ENCODE measurements around the gene HSPG2. TPM values are rescaled to one million over a fixed set of nuclear protein-coding genes. Genes with fewer than 3 reads are reported as not detected.

The HSPG2 gene
- polyA plus RNA-seq, 1 donor from 2014 or later: 0.79 TPM

DNA sequence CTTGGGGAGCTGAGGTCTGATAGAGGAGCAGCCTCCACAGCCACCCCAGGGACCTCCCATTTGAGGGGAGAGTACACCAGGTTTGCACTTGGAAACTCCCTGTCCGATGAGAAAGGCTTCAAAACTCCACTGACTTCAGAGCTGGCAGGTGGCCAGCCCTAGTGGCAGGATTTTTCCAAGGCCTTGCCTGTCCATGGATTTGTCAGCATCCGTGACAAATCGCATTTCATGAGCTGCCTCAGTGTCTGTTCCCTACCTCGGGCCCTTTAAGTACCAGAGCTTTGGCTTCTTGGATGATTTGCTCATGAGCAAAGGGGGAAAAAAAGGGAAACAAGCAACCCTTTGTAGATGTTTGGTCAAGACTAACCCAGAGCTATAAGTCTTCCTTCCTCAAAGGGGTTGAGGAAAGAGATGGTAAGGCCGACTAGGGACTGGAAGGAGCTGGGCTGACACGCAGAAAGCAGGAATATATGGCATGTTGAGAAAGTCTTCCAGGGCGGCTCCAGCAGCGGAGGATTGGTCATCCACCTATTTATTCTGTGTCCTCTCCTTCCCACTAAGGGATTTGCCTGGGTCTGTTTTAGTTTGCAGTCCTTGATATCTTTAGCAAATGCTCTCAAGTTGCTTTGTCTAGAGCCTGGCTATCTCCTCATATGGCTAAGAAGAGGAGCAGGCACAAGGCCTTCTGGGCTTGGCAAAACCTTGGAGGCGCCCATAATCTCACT, 2.7 kb upstream of the HSPG2 start:
- H3F3A ChIP-seq (ENCODE audit: insufficient read depth, low read length, poor library complexity, severe bottlenecking): no peaks in the 10 kb centered on the region
- H2AFZ ChIP-seq (ENCODE audit: low read depth, low read length): no peak overlapping the region
- H3K4me3 ChIP-seq (ENCODE audit: low read length): no peak overlapping the region
- H3K9me3 ChIP-seq (ENCODE audit: low read length): no peaks in the 10 kb centered on the region
- TF ChIP-seq EP300 (conservative IDR thresholded peaks at IDR 0.05; ENCODE audit: poor library complexity, severe bottlenecking) (no peak), SMC3 (conservative IDR thresholded peaks at IDR 0.05; ENCODE audit: poor library complexity) (no peak), TAF1 (IDR thresholded peaks at IDR 0.05; ENCODE audit: low read depth) (no peak), RAD21 (conservative IDR thresholded peaks at IDR 0.05) (no peak), REST (IDR thresholded peaks at IDR 0.05; ENCODE audit: borderline replicate concordance) (no peak), POLR2AphosphoS5 (IDR thresholded peaks at IDR 0.05) (no peak)
- TF ChIP-seq, protein P1, sequence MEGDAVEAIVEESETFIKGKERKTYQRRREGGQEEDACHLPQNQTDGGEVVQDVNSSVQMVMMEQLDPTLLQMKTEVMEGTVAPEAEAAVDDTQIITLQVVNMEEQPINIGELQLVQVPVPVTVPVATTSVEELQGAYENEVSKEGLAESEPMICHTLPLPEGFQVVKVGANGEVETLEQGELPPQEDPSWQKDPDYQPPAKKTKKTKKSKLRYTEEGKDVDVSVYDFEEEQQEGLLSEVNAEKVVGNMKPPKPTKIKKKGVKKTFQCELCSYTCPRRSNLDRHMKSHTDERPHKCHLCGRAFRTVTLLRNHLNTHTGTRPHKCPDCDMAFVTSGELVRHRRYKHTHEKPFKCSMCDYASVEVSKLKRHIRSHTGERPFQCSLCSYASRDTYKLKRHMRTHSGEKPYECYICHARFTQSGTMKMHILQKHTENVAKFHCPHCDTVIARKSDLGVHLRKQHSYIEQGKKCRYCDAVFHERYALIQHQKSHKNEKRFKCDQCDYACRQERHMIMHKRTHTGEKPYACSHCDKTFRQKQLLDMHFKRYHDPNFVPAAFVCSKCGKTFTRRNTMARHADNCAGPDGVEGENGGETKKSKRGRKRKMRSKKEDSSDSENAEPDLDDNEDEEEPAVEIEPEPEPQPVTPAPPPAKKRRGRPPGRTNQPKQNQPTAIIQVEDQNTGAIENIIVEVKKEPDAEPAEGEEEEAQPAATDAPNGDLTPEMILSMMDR (IDR thresholded peaks at IDR 0.05; ENCODE audit: poor library complexity, severe bottlenecking): no peak
- H3K27ac ChIP-seq (ENCODE audit: low read length): no peak overlapping the region
- no peak overlapping the region for H3K9ac ChIP-seq (ENCODE audit: low read length)
- no peak overlapping the region for H3K4me2 ChIP-seq (ENCODE audit: low read length)
- H3K9me2 ChIP-seq (ENCODE audit: insufficient read depth, low read length): no peaks in the 10 kb centered on the region
- no peaks in the 10 kb centered on the region for H3K27me3 ChIP-seq (ENCODE audit: insufficient read depth, low read depth, low read length)
- no peaks in the 10 kb centered on the region for H3K79me2 ChIP-seq (replicated peaks; ENCODE audit: insufficient read depth, low read length)
- H3K36me3 ChIP-seq (ENCODE audit: insufficient read depth, low read length): no peaks in the 10 kb centered on the region
- H4K20me1 ChIP-seq (ENCODE audit: insufficient read depth): no peaks in the 10 kb centered on the region

GRCh38 chr1:21938732-21939538, 1.8 kb upstream of the HSPG2 start:
- H4K20me1 ChIP-seq (ENCODE audit: insufficient read depth): no peaks in the 10 kb centered on the region
- H3F3A ChIP-seq (ENCODE audit: insufficient read depth, low read length, poor library complexity, severe bottlenecking): no peaks in the 10 kb centered on the region
- H3K9me2 ChIP-seq (ENCODE audit: insufficient read depth, low read length): no peaks in the 10 kb centered on the region
- H3K9me3 ChIP-seq (ENCODE audit: low read length): no peaks in the 10 kb centered on the region
- no peak overlapping the region for H3K27ac ChIP-seq (ENCODE audit: low read length)
- no peak overlapping the region for H3K4me3 ChIP-seq (ENCODE audit: low read length)
- no peak overlapping the region for H3K4me2 ChIP-seq (ENCODE audit: low read length)
- H3K79me2 ChIP-seq (replicated peaks; ENCODE audit: insufficient read depth, low read length): no peaks in the 10 kb centered on the region
- no peak overlapping the region for H3K9ac ChIP-seq (ENCODE audit: low read length)
- no peak overlapping the region for H2AFZ ChIP-seq (ENCODE audit: low read depth, low read length)
- TF ChIP-seq, protein P1 (IDR thresholded peaks at IDR 0.05; ENCODE audit: poor library complexity, severe bottlenecking): no peak
- TF ChIP-seq TAF1 (IDR thresholded peaks at IDR 0.05; ENCODE audit: low read depth) (no peak), MXI1 (conservative IDR thresholded peaks at IDR 0.05; ENCODE audit: poor library complexity, severe bottlenecking) (no peak), REST (IDR thresholded peaks at IDR 0.05; ENCODE audit: borderline replicate concordance) (no peak), POLR2AphosphoS5 (IDR thresholded peaks at IDR 0.05) (no peak), EZH2 (IDR thresholded peaks at IDR 0.05; ENCODE audit: borderline replicate concordance, insufficient read depth, low read length, poor library complexity, severe bottlenecking) (no peak), RAD21 (conservative IDR thresholded peaks at IDR 0.05) (no peak), SMC3 (conservative IDR thresholded peaks at IDR 0.05; ENCODE audit: poor library complexity) (no peak), EP300 (conservative IDR thresholded peaks at IDR 0.05; ENCODE audit: poor library complexity, severe bottlenecking) (no peak)
- H3K36me3 ChIP-seq (ENCODE audit: insufficient read depth, low read length): no peaks in the 10 kb centered on the region
- H3K27me3 ChIP-seq (ENCODE audit: insufficient read depth, low read depth, low read length): no peaks in the 10 kb centered on the region

Data from neural cell (in vitro differentiated cells).